B cell (primary cell): ENCODE data around the gene RNF114. TPM values are rescaled to one million over a fixed set of nuclear protein-coding genes. Genes with fewer than 3 reads are reported as not detected.

Experiments
- ATAC-seq: fragments of 200-7000 bp; cut with Tn5 transposase; one replicate; pipeline ENCODE4 v1.10.0; 2021; ENCODE audit warnings: low read depth, mild to moderate bottlenecking, moderate number of reproducible peaks, moderate library complexity
- CTCF ChIA-PET: fragments of 350-600 bp; sonication (Branson Sonifier 250); formaldehyde crosslinking; loops from one replicate; lab custom pipeline; 2021; ENCODE audit warnings: antibody characterized with exemption, inconsistent platforms; lab: Charles Lee
- POLR2A ChIA-PET: fragments of 350-600 bp; sonication (Branson Sonifier 250); formaldehyde crosslinking; loops from one replicate; lab custom pipeline; 2021; ENCODE audit warnings: antibody characterized with exemption; lab: Charles Lee
- DNase-seq: peaks from one replicate; pipeline ENCODE4 v3.0.0; 2013
- H2AFZ ChIP-seq: 2 replicates; pipeline ENCODE4 v1.6.1; 2012; ENCODE audit warnings: mild to moderate bottlenecking, low read depth, low read length; ENCODE audit not compliant: insufficient read depth, poor library complexity, severe bottlenecking
- H3K27ac ChIP-seq, 2 donors: 1 replicate in 1 of 2; 2 replicates in 1 of 2; pipeline ENCODE4 v1.5.1; 2012 to 2013; ENCODE audit warnings: low read length in 2 of 2, mild to moderate bottlenecking in 2 of 2, moderate library complexity in 1 of 2
- H3K27me3 ChIP-seq, 4 experiments: fragments of 200-600 bp in 1 of 4; sonication (generic) in 1 of 4; replicated peaks in 1 of 4; 1 replicate in 2 of 4; 2 replicates in 2 of 4; pipeline versions ENCODE4 v1.6.1 to v1.7.0; 2013 to 2016; ENCODE audit warnings: low read length in 3 of 4, mild to moderate bottlenecking in 2 of 4, mixed read lengths in 1 of 4, moderate library complexity in 1 of 4; ENCODE audit not compliant: insufficient read depth in 4 of 4, control insufficient read depth in 3 of 4; ENCODE audit errors: control extremely low read depth in 1 of 4
- H3K36me3 ChIP-seq, 2 experiments: replicated peaks in 1 of 2; 1 replicate in 1 of 2; 2 replicates in 1 of 2; pipeline versions ENCODE4 v1.6.1 to v1.7.1; 2013; ENCODE audit warnings: low read length in 1 of 2; ENCODE audit not compliant: insufficient read depth in 2 of 2, control insufficient read depth in 1 of 2; ENCODE audit errors: control extremely low read depth in 1 of 2, extremely low read depth in 1 of 2
- H3K4me1 ChIP-seq, 2 donors: fragments of 200-600 bp in 1 of 2; sonication (generic) in 1 of 2; 1 replicate in 1 of 2; 2 replicates in 1 of 2; pipeline versions ENCODE4 v1.5.1 to v1.6.1; 2013 to 2017; ENCODE audit warnings: low read length in 2 of 2; ENCODE audit not compliant: control insufficient read depth in 2 of 2, insufficient read depth in 2 of 2
- H3K4me2 ChIP-seq: replicated peaks from 2 replicates; pipeline ENCODE3; 2012; ENCODE audit warnings: mild to moderate bottlenecking, low read depth, low read length; ENCODE audit not compliant: poor library complexity, severe bottlenecking
- H3K4me3 ChIP-seq, 5 experiments: fragments of 200-600 bp in 1 of 5; sonication (generic) in 1 of 5; 1 replicate in 3 of 5; 2 replicates in 2 of 5; pipeline versions ENCODE4 v1.5.1 to v1.7.0; 2011 to 2016; ENCODE audit warnings: low read length in 4 of 5, mild to moderate bottlenecking in 4 of 5, low read depth in 2 of 5, control low read depth in 1 of 5, moderate library complexity in 1 of 5; ENCODE audit not compliant: insufficient read depth in 1 of 5; ENCODE audit errors: control extremely low read depth in 1 of 5, extremely low read depth in 1 of 5
- H3K79me2 ChIP-seq: fragments of 200-600 bp; sonication (generic); one replicate; pipeline ENCODE4 v1.6.0; 2016; ENCODE audit warnings: low read length; ENCODE audit not compliant: control insufficient read depth, insufficient read depth
- H3K9ac ChIP-seq: fragments of 200-600 bp; sonication (generic); 2 replicates; pipeline ENCODE4 v1.6.1; 2017; ENCODE audit warnings: mild to moderate bottlenecking, low read length, moderate library complexity
- H3K9me3 ChIP-seq, 3 donors: one replicate each; pipeline versions ENCODE4 v1.6.1 to v1.7.1; 2013; ENCODE audit warnings: low read length in 2 of 3; ENCODE audit not compliant: control insufficient read depth in 2 of 3, insufficient read depth in 1 of 3; ENCODE audit errors: control extremely low read depth in 1 of 3
- H4K20me1 ChIP-seq: 2 replicates; pipeline ENCODE4 v1.6.0; 2012; ENCODE audit warnings: mild to moderate bottlenecking, low read length; ENCODE audit not compliant: insufficient read depth, control insufficient read depth, poor library complexity, severe bottlenecking
- H3K27ac Mint-ChIP-seq: one replicate; pipeline ENCODE4 v1.8.0; 2021; ENCODE audit warnings: mixed read lengths
- H3K27me3 Mint-ChIP-seq: one replicate; pipeline ENCODE4 v1.8.0; 2021; ENCODE audit warnings: mixed read lengths
- H3K4me1 Mint-ChIP-seq: one replicate; pipeline ENCODE4 v1.8.0; 2021; ENCODE audit warnings: mixed read lengths
- H3K4me3 Mint-ChIP-seq: one replicate; pipeline ENCODE4 v1.8.0; 2021; ENCODE audit warnings: mixed read lengths
- H3K9me3 Mint-ChIP-seq: one replicate; pipeline ENCODE4 v1.8.0; 2022; ENCODE audit warnings: mixed read lengths; ENCODE audit not compliant: insufficient read depth
- CTCF ChIP-seq: fragments of 200-600 bp; IDR thresholded peaks from one replicate; pipeline ENCODE4 v1.8.0; 2022; ENCODE audit warnings: antibody characterized with exemption, mild to moderate bottlenecking
- EZH2 ChIP-seq: IDR thresholded peaks from 2 replicates; pipeline ENCODE4 v1.6.1; 2012; ENCODE audit warnings: borderline replicate concordance, low read depth, mild to moderate bottlenecking, moderate library complexity, low read length; ENCODE audit not compliant: insufficient read depth, poor library complexity, severe bottlenecking
- WGBS: methylation state at CpG from one replicate; pipeline ENCODE4 v1.1.5; 2013; ENCODE audit warnings: missing lambda C conversion rate; ENCODE audit not compliant: insufficient coverage; 5-methylcytosine and 5-hydroxymethylcytosine counted together
- intact Hi-C: fragments of 100-400 bp; cut with micrococcal nuclease; formaldehyde crosslinking; loops from one replicate; pipeline ENCODE4 v1.10.0; 2022
- polyA plus RNA-seq: library from polyadenylated mRNA; depleted of rRNA; stranded (reverse); fragments of >200 nt; gene quantifications from 2 replicates; pipeline ENCODE4 v1.2.3, GENCODE V29; 2012
- total RNA-seq, 2 donors: library from RNA; stranded (reverse); fragments of 120-200 nt in 1 of 2; gene quantifications; 1 replicate in 1 of 2; 2 replicates in 1 of 2; pipeline versions ENCODE4 v1.2.3 to v1.2.4, GENCODE V29; 2013 to 2022

Gene RNF114
- total and polyA plus RNA-seq, 2 donors (not counting 1 experiment from before 2014, with no cell fraction given) = 81.7 to 117 TPM

GRCh38 chr20:49961413-49961812 is 25.2 kb downstream of the RNF114 start:
- POLR2A ChIA-PET = interaction anchor here (0.7 kb wide), 1 partner anchor 12 kb away, joined by 4 read pairs; no protein-coding TSS in a partner anchor
- Histone ChIP-seq H3K27ac (no peak overlapping the region), H3K79me2 (no peaks in the 10 kb centered on the region), H3K4me2 (no peak overlapping the region), H3K36me3 (peaks cover 0 to 2% of the 10 kb centered on the region in 2 experiments), H4K20me1 (no peaks in the 10 kb centered on the region), H3K9ac (no peak overlapping the region), H3K4me3 (no peak overlapping the region), H2AFZ (no peak overlapping the region), H3K9me3 (no peaks in the 10 kb centered on the region), H3K27me3 (no peaks in the 10 kb centered on the region), H3K4me1 (peaks cover 0 to 4% of the 10 kb centered on the region in 2 donors)
- DNase-seq (no peak), ATAC-seq (no peak)
- WGBS = 100% methylated on average over 1 of the region's 4 CpGs
- CTCF ChIA-PET = interaction anchor here (0.6 to 0.7 kb wide), 2 partner anchors 11 to 20 kb away, joined by 3 to 6 read pairs; no protein-coding TSS in a partner anchor
- H3K27me3 Mint-ChIP-seq = no peaks in the 10 kb centered on the region
- H3K4me3 Mint-ChIP-seq = no peak overlapping the region
- TF ChIP-seq CTCF (no peak), EZH2 (no peak)
- intact Hi-C loops = no loop called here
- H3K4me1 Mint-ChIP-seq = peaks cover 9% of the 10 kb centered on the region
- no peaks in the 10 kb centered on the region for H3K9me3 Mint-ChIP-seq
- H3K27ac Mint-ChIP-seq = no peak overlapping the region

GRCh38 chr20:49964964-49965780 is 29.0 kb downstream of the RNF114 start:
- Histone ChIP-seq H3K9me3 (no peaks in the 10 kb centered on the region), H3K36me3 (peaks cover 0 to 2% of the 10 kb centered on the region in 2 experiments), H3K4me3 (no peak overlapping the region), H3K27me3 (no peaks in the 10 kb centered on the region), H3K27ac (no peak overlapping the region), H4K20me1 (no peaks in the 10 kb centered on the region), H3K4me1 (no peaks in the 10 kb centered on the region), H3K4me2 (no peak overlapping the region), H3K9ac (no peak overlapping the region), H2AFZ (no peak overlapping the region), H3K79me2 (no peaks in the 10 kb centered on the region)
- intact Hi-C loops = no loop called here
- no peak for DNase-seq
- CTCF ChIA-PET = interaction anchor here (0.7 to 3.6 kb wide), 5 partner anchors 13 to 106 kb away, joined by 3 to 20 read pairs (median 4); no protein-coding TSS in a partner anchor
- H3K9me3 Mint-ChIP-seq = no peaks in the 10 kb centered on the region
- TF ChIP-seq CTCF (peak; percentile 56), EZH2 (no peak)
- no peak for ATAC-seq
- H3K4me1 Mint-ChIP-seq = no peaks in the 10 kb centered on the region
- POLR2A ChIA-PET = interaction anchor here (0.5 kb wide), 1 partner anchor 32 kb away, joined by 5 read pairs; no protein-coding TSS in a partner anchor
- no peak overlapping the region for H3K4me3 Mint-ChIP-seq
- H3K27me3 Mint-ChIP-seq = no peaks in the 10 kb centered on the region
- 100% methylated on average over 2 of the region's 5 CpGs for WGBS
- no peak overlapping the region for H3K27ac Mint-ChIP-seq
